Endothelial cell of umbilical vein (primary cell): ENCODE results near the gene GAS1. TPM values are rescaled to one million over a fixed set of nuclear protein-coding genes. Genes with fewer than 3 reads are reported as not detected.

ENCODE experiments used
- BruUV-seq: library from RNA; stranded (reverse); fragments of 400-500 nt; replicated peaks from 2 replicates; lab custom pipeline; 2021; lab: Mats Ljungman, UMichigan
- CTCF ChIA-PET: fragments of 300-600, 350-600 bp; sonication (Branson Sonifier 250); formaldehyde crosslinking; loops from one replicate; lab custom pipeline; 2021; ENCODE audit warnings: antibody characterized with exemption, inconsistent platforms; lab: Charles Lee
- POLR2A ChIA-PET: fragments of 300-600, 350-600 bp; sonication (Branson Sonifier 250); formaldehyde crosslinking; loops from one replicate; lab custom pipeline; 2021; ENCODE audit warnings: antibody characterized with exemption, inconsistent platforms; lab: Charles Lee
- DNase-seq: peaks from one replicate; pipeline ENCODE4 v3.0.0-alpha.2; 2011; ENCODE audit warnings: low read depth, low spot score
- FAIRE-seq: peaks from 2 replicates; lab custom pipeline; 2011; peaks lifted over from hg19 to GRCh38; lab: Jason Lieb, UNC
- H2AFZ ChIP-seq: 2 replicates; pipeline ENCODE4 v1.6.0; 2012; ENCODE audit warnings: low read depth, low read length, control low read depth, inconsistent platforms
- H3K27ac ChIP-seq: 2 replicates; pipeline ENCODE4 v1.5.1; 2011; ENCODE audit warnings: low read depth, mild to moderate bottlenecking, control low read depth, low read length, moderate library complexity; ENCODE audit not compliant: insufficient read depth
- H3K27me3 ChIP-seq, 2 experiments: 2 replicates each; pipeline versions ENCODE4 v1.6.0 to v1.6.1; 2011; ENCODE audit warnings: low read length in 2 of 2, mixed read lengths in 1 of 2; ENCODE audit not compliant: control insufficient read depth in 2 of 2, insufficient read depth in 2 of 2
- H3K36me3 ChIP-seq, 2 experiments: 2 replicates in 1 of 2; 3 replicates in 1 of 2; pipeline ENCODE4 v1.5.1; 2011; ENCODE audit warnings: low read length in 2 of 2, mild to moderate bottlenecking in 1 of 2, moderate library complexity in 1 of 2; ENCODE audit not compliant: control insufficient read depth in 2 of 2, insufficient read depth in 2 of 2; ENCODE audit errors: extremely low read depth in 1 of 2
- H3K4me1 ChIP-seq: 3 replicates; pipeline ENCODE4 v1.5.1; 2011; ENCODE audit warnings: mild to moderate bottlenecking, low read length; ENCODE audit not compliant: control insufficient read depth, insufficient read depth; ENCODE audit errors: extremely low read depth
- H3K4me2 ChIP-seq: 2 replicates; pipeline ENCODE4 v1.6.1; 2011; ENCODE audit warnings: low read length, control low read depth, mixed read lengths; ENCODE audit not compliant: insufficient read depth
- H3K4me3 ChIP-seq, 3 experiments: fragments of 200-600 bp in 1 of 3; sonication (generic), shearing (Covaris generic) in 1 of 3; replicated peaks in 1 of 3; 2 replicates each; pipeline ENCODE4 v1.5.1; 2011 to 2016; ENCODE audit warnings: control low read depth in 3 of 3, low read length in 3 of 3, mild to moderate bottlenecking in 2 of 3, inconsistent platforms in 1 of 3, low read depth in 1 of 3, moderate library complexity in 1 of 3; ENCODE audit not compliant: insufficient read depth in 1 of 3
- H3K79me2 ChIP-seq: 2 replicates; pipeline ENCODE4 v1.6.0; 2012; ENCODE audit warnings: low read length, inconsistent platforms; ENCODE audit not compliant: control insufficient read depth, insufficient read depth
- H3K9ac ChIP-seq: replicated peaks from 2 replicates; pipeline ENCODE3; 2011; ENCODE audit warnings: low read length, control low read depth; ENCODE audit not compliant: insufficient read depth; ENCODE audit errors: extremely low read depth
- H3K9me1 ChIP-seq: replicated peaks from 3 replicates; pipeline ENCODE4 v1.6.0; 2011; ENCODE audit warnings: mild to moderate bottlenecking, low read length; ENCODE audit not compliant: control insufficient read depth, insufficient read depth; ENCODE audit errors: extremely low read depth
- H3K9me3 ChIP-seq: replicated peaks from 2 replicates; pipeline ENCODE4 v1.5.1; 2012; ENCODE audit warnings: low read length, inconsistent platforms; ENCODE audit not compliant: control insufficient read depth, insufficient read depth
- H4K20me1 ChIP-seq: replicated peaks from 2 replicates; pipeline ENCODE3; 2011; ENCODE audit warnings: mild to moderate bottlenecking, low read length; ENCODE audit not compliant: control insufficient read depth, insufficient read depth; ENCODE audit errors: extremely low read depth
- EZH2 ChIP-seq: IDR thresholded peaks from 2 replicates; pipeline ENCODE4 v1.6.1; 2012; ENCODE audit warnings: borderline replicate concordance, low read depth, mild to moderate bottlenecking, moderate library complexity, low read length, inconsistent platforms; ENCODE audit not compliant: severe bottlenecking
- FOS ChIP-seq: IDR thresholded peaks from 2 replicates; pipeline ENCODE4 v1.6.1; 2011; ENCODE audit warnings: mild to moderate bottlenecking, low read length, moderate library complexity, borderline replicate concordance; ENCODE audit not compliant: insufficient read depth
- JUN ChIP-seq: IDR thresholded peaks from 2 replicates; pipeline ENCODE4 v1.6.1; 2011; ENCODE audit warnings: borderline replicate concordance, low read depth; ENCODE audit not compliant: insufficient read length, insufficient read depth
- MYC ChIP-seq: IDR thresholded peaks from one replicate; pipeline ENCODE4 v1.6.1; 2011; ENCODE audit warnings: mild to moderate bottlenecking, low read depth, low read length
- POLR2A ChIP-seq: IDR thresholded peaks from 2 replicates; pipeline ENCODE4 v1.6.1; 2012; ENCODE audit warnings: low read depth, mild to moderate bottlenecking, control low read depth, low read length
- dilution Hi-C: fragments of 300-500 bp; cut with MboI; formaldehyde crosslinking; loops from one replicate; pipeline ENCODE4 v1.15.0; 2019; ENCODE audit warnings: low sequenced_read_pairs; ENCODE audit not compliant: extremely low pct_ligation_motif_present
- intact Hi-C: fragments of 100-400 bp; cut with micrococcal nuclease; formaldehyde crosslinking; loops from one replicate; pipeline ENCODE4 v1.10.0; 2022
- polyA plus RNA-seq, 4 experiments: library from polyadenylated mRNA; depleted of rRNA in 3 of 4; stranded (reverse) in 3 of 4; unstranded in 1 of 4; fragments of >200 nt; gene quantifications; 2 replicates each; pipeline versions ENCODE4 v1.2.1 to v1.2.3, GENCODE V29; 2011 to 2012; ENCODE audit warnings: missing spikeins in 1 of 4
- total RNA-seq: library from RNA; stranded (reverse); gene quantifications from 2 replicates; pipeline ENCODE4 v1.2.3, GENCODE V29; 2021

The GAS1 gene
- total and polyA plus RNA-seq, 2 donors (not counting 3 experiments of a cell fraction or from before 2014, with no cell fraction given) = 0.06 to 0.15 TPM

DNA sequence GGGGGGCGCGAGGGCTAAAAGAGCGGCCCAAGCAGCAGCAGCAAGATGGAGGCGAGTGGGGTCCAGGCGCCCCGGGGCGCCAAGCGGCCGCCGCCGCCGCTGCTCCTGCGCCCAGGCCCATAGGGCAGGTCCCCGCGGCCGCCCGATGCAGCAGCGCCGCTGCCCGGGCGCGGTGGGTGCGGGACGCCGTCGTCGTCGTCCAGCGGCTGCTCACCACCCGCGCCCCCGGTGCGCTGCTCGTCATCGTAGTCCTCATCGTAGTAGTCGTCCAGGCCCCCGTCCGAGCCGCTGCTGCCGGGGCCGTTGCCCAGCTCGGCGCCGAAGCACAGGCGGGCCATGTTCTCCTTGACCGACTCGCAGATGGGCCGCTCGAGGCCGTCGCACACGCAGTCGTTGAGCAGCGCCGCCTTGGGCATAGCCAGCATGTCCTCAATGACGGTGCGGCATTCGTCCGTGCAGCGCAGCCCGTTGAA, 1.5 kb downstream of the GAS1 start:
- Histone ChIP-seq H3K27me3 (peaks cover 15 to 27% of the 10 kb centered on the region in 2 experiments), H3K4me1 (peaks cover 3% of the 10 kb centered on the region), H3K4me2 (peak overlapping the region; percentile 83), H3K9ac (no peak overlapping the region), H3K36me3 (no peaks in the 10 kb centered on the region), H3K79me2 (no peaks in the 10 kb centered on the region), H4K20me1 (no peaks in the 10 kb centered on the region), H3K9me1 (no peaks in the 10 kb centered on the region), H2AFZ (peak overlapping the region; percentile 83), H3K27ac (no peak overlapping the region), H3K4me3 (peak overlapping the region in 1 of 3 experiments; percentile 69), H3K9me3 (no peaks in the 10 kb centered on the region)
- DNase-seq (no peak), FAIRE-seq (no peak)
- intact Hi-C loops (loop anchor here (2.0 to 10.0 kb wide), 4 partner anchors 203 to 1201 kb away; partner anchors contain the start of gene AGTPBP1), dilution Hi-C loops (no loop called here)
- POLR2A ChIA-PET = no interaction called here
- BruUV-seq = no TSS peak
- TF ChIP-seq FOS = no peak
- no peak for TF ChIP-seq JUN
- TF ChIP-seq MYC = no peak
- no peak for TF ChIP-seq POLR2A
- TF ChIP-seq EZH2 = peak; percentile 48
- CTCF ChIA-PET = no interaction called here

DNA sequence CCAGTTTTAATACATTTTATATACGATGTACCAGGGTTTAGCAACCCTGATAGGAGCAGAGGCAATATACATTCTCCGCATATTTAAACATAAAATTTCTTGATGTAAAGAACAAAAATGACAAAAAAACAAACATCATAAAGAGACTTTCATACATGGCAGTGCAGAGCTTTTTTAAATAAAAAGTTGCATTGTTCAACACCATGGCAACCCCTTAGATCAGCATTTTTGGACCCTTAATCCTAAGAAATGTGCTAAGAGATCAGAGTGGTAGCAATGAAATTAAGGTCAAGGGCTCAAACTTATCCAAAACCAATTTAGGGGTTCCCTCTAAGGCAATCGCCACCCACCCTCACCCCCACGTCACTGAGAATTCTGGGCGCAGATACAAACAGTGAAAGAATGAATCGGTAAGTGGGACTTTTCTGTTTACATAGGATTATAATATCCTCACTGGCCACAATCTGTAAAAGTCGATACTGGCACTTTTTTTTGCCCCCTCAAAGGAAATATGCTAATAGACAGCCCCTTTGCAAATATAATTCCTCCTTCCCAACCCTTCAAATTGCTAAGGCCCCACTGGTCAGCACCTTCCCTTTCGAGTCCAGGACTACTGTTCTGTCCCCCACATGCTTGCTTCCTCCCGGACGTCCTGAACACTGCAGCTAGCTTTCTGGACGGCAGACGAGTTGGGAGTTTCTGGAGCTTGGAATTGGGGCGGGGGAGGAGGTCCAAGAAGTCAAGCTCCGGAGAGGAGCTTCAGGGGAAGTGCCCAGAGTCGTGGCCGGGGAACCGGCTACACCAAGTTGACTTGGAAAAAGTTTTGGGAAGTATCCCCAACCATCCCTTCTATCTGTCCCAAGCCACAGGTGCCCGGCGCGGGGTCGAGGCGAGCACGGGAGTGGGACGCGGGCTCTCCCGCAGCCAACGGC, 2.2 kb downstream of the GAS1 start:
- Histone ChIP-seq H3K27me3 (peaks cover 15 to 27% of the 10 kb centered on the region in 2 experiments), H3K4me3 (no peak overlapping the region), H3K36me3 (no peaks in the 10 kb centered on the region), H3K4me1 (peaks cover 3% of the 10 kb centered on the region), H3K27ac (no peak overlapping the region), H3K9ac (no peak overlapping the region), H3K4me2 (no peak overlapping the region), H3K79me2 (no peaks in the 10 kb centered on the region), H3K9me1 (no peaks in the 10 kb centered on the region), H2AFZ (no peak overlapping the region), H3K9me3 (no peaks in the 10 kb centered on the region), H4K20me1 (no peaks in the 10 kb centered on the region)
- BruUV-seq = no TSS peak
- POLR2A ChIA-PET = no interaction called here
- no peak for TF ChIP-seq MYC
- TF ChIP-seq EZH2 = peak; percentile 54
- no peak for TF ChIP-seq FOS
- no peak for TF ChIP-seq JUN
- intact Hi-C loops (loop anchor here (5.0 to 10.0 kb wide), 3 partner anchors 330 to 1200 kb away; partner anchors contain the start of gene AGTPBP1), dilution Hi-C loops (no loop called here)
- FAIRE-seq (no peak), DNase-seq (no peak)
- CTCF ChIA-PET = no interaction called here
